Gastroesophageal sphincter (tissue), 3 donors: ENCODE measurements around the gene MYADM.

Source experiments
- CTCF ChIP-seq, 4 experiments: fragments of 200-600 bp in 2 of 4; fragments of 450-650 bp in 2 of 4; sonication (generic) in 1 of 4; IDR thresholded peaks; one replicate each; pipeline ENCODE4 v1.5.1; 2017 to 2019; ENCODE audit warnings: antibody characterized with exemption in 4 of 4, mild to moderate bottlenecking in 2 of 4, moderate library complexity in 2 of 4
- EP300 ChIP-seq: sonication (generic); formaldehyde crosslinking; IDR thresholded peaks from one replicate; pipeline ENCODE4 v1.6.1; 2017; ENCODE audit warnings: antibody characterized with exemption, mild to moderate bottlenecking
- POLR2AphosphoS5 ChIP-seq: sonication (generic); formaldehyde crosslinking; IDR thresholded peaks from one replicate; pipeline ENCODE4 v1.6.1; 2017; ENCODE audit warnings: antibody characterized with exemption

GRCh38 chr19:53868091-53868891 is 608 bp downstream of the MYADM start:
- TF ChIP-seq CTCF (IDR thresholded peaks at IDR 0.05) (no peak), POLR2AphosphoS5 (no peak), EP300 (no peak)
